NCI-H2081 treated with DMSO at 0.1 percent for 48 hours (cell line): ENCODE data around the gene NPAS3.

Experiments
- DNase-seq: peaks from one replicate; lab custom pipeline; 2025; lab: John Stamatoyannopoulos, UW

Gene NPAS3

DNA sequence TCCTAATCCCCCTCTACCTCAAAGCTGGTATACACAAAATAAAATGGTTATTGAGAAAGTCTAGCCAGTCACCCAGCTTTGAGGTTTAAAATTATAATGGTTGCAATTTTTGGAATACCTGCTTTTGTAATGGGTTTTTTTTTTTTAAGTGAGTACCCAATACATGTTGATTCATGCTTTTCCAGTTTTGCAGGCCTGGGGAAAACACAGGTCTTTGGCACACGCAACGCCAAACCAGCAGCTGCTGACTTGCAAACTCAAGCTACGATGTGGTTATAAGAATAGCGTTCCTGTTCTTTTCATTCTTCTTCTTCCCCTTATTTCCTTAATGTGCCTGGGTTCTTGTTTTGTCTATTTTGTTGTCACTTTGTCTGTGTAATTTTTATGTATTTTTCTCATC is 779.2 kb downstream of the NPAS3 start:
- DNase-seq: no peak

DNA sequence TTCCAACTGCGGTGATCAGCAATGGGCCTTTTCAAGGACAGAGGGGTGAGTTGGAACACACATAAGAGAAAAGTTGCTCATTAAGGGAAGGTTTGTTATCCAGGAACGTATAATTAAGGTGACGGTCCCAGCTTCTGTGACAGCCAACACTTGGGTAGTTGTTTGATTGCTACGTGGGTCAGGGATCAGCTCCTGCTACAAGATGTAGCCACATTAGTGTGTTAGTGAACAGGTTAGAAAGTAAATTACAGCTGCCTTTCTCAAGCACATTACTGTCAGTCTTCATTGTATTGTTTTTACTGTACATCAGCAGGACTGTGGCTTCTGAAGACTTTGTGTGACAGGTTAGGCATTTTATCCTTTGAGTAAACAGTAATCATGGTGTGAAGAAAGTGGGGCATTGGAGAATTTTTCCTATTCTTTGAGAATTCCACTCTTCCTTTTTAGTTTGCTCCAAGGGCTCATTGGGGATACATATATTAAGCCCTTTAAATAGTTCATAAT is 781.7 kb downstream of the NPAS3 start:
- DNase-seq: no peak

DNA sequence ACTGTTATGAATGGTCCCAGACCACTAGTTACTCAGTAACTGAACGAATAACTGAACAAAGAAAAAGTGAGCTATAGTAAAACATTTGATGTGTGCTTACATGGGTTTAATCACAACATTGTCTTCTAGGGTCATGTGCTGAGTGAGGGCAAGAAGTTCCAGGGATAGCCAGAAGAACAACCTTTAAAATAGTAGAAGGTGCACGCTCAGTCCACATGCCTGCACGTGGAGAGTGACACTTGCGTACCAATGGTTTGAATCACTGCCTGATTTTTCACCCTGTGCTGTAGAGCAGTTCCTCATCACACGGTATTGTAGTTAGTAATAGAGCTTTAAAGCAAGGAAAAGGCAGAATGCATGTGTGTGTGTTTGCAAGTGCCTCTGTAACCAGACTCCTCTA is 788.0 kb downstream of the NPAS3 start:
- no peak for DNase-seq

DNA sequence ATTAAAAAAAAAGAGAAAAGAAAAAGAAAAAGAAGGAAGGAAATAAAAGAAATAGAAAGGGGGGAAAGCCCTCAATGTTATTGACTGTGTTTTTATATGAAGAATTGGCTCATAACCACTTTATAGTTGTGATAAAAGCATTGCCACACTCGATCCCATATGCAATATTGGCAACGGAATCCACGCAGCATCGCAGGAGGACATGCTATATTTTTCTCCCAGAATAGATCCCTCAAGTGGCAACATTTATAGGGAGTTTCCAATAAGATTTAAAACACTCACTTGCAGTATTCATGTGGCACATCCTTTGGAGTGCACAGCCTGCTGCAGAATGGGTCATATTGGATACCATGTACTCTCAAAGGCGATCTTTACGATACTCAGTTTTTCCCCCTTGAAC is 788.9 kb downstream of the NPAS3 start:
- no peak for DNase-seq

DNA sequence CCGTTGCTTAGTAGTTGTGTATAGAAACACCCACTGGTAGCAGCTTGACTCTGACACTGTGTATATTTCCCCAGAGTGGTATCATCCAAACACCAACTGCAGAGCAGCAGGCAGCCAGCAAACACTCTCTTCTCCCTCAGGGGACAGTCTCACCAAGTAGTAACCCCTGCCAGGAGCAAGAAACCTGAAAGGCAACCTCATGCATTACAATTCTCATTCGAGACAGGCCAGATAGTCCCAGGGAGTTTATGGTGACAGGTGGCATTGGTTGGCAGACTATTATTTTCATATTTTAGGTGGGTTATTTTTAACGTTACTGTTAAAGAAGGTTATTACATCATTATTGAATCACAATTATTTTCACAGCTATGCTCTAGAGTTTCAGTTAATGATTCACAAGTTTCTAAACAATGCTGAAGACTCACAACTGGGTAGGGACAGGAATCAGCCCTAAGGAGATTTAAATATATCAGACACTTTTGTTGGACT is 789.4 kb downstream of the NPAS3 start:
- DNase-seq: no peak

DNA sequence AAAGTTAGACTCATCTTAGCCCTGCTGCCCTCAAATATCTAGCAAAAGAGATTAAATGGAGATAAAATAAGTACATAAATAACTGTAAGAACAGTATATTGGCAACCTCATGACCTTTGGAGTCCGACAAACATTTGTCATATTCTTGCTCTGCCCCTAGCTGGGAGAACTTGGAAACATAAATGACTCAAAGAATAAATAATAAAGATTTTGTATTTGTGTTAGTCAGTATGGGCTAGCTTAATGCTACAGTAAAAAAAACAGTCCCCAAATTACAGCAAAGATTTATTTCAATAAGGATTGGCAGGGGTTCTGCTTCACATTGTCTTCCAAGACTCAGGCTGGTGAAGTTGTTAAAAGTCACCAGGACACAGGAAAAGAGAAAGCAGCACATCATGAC is 791.5 kb downstream of the NPAS3 start:
- no peak for DNase-seq

DNA sequence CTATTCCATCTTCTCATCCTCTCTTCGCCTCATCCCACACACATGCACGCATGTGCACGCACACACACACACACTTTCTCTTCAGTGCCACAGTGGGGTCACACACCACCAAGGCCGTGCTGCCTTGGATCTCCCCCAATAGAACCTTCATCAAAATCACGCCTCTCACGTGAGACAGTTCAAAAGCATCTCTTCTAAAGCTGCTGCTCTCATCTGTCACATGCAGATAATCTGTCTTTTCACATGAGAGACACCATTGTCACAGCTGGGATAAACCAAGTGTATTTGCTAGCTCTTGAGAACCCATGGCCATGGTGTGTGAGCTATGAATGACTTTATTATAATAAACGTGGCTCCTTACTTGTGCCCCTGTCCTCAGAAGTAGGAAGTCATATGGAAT is 793.5 kb downstream of the NPAS3 start:
- no peak for DNase-seq

DNA sequence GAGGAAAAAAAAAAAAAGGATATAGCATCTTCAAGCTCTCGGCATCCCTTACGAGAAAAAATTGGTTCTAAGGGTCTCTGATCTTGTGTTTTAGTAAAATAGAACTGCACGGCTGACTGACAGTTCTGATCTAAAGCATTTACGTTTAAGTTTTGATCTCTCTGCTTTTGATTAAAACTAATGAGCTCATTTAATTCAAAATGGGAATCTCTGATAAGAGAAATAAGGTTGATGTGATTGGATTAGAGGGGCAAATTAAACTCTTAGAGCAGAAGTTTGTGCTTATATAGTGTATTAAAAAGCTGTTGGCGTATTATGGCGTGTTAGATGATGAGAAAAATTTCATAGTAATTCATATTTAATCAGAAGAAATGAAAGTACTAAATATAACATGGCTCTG is 794.6 kb downstream of the NPAS3 start:
- DNase-seq: no peak

DNA sequence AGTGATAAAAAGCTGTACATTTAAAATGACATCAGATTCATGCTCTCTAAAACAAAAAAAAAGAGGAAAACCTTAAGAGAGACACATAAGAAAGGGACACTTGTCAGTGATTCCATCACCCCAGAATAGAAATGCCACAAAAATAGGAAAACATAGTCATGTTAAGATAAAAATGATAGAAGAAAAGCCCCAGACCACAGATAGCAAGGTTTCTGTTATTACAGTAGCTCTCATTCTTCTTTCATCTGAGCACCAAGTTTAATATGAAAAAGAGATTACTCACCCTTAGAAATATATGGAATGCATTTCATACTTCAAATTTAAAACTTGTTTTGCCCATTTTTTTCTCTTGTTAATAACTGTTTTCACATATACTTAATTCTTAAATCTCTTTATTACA is 795.0 kb downstream of the NPAS3 start:
- no peak for DNase-seq

DNA sequence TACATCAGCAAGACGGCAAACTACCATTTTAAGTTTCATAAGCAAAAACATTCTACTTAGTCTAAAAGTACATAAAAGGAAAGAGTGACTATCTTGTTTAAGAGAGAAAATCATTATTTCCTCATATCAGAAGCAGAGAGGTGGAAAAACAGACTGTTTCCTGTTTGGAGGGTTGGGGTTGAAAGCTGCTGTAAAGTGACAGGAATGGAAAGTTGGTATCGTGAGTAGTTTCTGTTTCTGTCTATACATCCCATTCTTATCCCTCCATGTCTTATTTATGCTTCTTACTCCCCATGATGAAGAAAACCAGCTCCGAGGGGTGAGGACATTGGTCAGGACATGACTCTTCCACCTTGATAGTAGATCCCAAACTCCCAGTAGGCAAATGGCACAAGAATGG is 795.7 kb downstream of the NPAS3 start:
- no peak for DNase-seq

DNA sequence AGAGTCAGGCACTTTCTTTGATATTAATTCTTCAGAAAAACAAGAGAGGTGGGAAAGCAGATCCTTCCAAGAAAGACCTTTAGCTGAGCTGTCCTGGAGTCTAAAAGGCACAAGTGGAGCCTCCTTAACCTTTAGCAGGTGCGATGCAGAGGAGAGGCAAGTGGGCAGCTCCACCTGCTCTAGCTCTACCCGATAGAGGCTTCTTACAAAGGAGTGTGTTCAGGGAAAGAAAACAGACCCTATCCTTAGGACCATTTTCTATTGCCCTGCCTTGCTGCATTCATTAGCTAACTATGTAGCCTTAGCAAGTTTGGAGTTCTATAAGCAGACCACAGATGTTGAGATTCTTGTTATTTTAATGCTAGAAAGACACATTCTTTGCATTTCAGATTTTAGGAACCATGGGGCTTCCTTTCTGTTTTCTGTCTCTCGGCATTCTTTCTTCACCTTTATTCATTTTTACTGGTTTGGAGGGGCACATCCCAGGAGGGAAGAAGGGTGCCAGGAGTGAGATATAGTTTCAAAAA is 797.7 kb downstream of the NPAS3 start:
- no peak for DNase-seq

DNA sequence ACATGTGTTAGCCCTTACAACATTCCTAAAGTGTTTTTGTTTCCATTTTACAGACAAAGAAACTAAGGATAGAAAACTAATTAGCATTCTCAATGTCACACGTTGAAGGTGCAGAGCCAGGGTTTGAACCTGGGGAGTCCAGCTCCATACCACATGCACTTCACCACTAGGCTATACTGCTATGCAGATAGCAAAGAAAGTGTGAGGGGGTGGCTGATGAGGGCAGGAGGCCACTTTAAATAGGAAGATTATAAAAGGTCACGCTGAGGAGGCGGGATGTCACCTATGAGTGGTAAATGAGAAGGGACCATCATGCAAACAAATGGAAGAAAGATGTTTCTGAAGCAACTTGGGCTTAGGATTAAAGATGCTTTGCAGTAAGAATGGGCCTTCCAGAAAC is 798.3 kb downstream of the NPAS3 start:
- no peak for DNase-seq

DNA sequence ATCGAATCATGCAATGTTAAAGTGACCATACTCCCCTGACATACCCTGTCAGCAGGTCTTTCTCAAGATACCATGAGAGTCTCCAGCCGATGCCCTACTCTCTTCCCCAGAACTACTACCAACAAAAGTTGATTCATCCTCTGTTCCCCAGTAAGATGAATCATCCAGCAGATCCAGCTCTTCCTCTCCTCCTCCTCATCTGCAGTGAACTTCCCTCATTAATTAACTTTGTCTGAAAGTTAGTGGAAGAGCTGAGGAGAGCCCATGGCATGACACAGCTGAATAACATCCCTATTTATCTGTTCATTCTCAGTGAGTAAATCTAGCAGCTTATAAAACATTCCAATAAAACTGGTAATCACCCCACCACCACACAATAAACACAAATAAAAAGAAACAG is 798.8 kb downstream of the NPAS3 start:
- no peak for DNase-seq

DNA sequence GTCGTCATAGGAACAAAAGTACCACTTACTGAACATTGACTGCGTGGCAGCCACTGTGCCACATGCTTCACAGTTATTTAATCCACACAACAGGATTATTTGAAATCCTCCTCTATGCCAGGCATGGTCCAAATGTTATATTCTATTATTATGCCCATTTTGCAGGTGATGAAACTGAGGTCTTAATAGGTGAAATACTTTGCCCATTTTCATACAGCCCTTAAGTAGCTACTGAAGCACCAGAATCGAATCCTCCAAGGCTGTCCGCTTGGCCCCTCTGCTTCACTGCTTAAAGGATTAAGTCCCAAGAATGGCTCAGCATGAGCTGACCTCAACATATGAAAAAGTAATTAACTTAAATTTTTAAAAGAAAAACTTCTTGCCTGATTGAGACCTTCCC is 799.4 kb downstream of the NPAS3 start:
- no peak for DNase-seq

DNA sequence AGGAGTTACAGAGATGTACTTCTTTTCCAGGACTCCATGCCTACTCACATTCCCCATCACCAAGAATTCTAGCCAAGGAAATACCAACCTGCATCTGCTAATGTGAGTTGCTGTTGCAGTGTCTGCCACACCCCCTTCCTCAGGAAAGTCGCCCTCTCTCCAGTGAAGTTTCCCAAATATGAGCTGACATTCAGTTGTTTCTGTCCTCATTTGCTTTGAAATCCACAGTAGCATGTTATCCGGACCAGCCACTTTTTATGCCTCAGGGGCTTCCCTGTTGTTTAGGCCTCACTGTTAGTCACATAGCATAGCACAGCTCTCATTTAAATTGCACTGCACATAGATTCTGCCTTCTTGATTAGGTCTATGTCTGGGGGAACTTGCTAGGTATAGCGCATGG is 799.8 kb downstream of the NPAS3 start:
- DNase-seq: no peak

DNA sequence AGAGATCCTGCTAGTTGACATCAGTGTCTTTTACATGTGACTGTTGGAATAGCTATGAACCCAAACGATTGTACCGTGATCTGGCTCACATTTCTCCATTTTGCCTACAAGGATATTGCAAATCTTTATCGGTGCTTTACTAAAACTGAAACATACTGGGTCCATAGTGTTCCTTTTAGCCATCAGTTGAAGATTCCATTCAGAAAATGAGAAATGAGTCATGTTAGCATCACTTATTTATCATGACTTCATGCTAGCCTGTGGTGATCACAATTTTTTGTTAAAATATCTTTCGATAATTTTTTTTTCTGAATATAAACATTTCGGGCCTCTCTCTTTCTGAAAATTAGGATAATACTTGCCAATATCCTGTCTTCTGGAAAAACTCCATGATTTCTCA is 801.9 kb downstream of the NPAS3 start:
- no peak for DNase-seq

DNA sequence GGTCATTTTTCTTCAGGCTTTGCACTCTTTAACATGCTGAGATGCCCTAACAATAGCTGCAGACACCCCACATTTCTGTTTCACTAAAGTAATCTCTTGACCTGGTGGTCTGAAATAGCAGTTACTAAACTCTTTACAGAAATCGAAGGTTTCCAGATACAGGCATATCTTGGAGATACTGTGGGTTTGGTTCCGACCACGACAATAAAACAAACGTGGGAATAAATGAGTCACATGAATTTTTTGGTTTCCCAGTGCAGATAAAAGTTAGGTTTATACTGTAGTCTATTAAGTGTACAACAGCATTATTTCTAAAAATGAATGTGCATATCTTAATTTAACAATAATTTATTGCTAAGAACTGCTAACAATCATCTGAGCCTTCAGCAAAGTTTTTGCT is 803.5 kb downstream of the NPAS3 start:
- no peak for DNase-seq

DNA sequence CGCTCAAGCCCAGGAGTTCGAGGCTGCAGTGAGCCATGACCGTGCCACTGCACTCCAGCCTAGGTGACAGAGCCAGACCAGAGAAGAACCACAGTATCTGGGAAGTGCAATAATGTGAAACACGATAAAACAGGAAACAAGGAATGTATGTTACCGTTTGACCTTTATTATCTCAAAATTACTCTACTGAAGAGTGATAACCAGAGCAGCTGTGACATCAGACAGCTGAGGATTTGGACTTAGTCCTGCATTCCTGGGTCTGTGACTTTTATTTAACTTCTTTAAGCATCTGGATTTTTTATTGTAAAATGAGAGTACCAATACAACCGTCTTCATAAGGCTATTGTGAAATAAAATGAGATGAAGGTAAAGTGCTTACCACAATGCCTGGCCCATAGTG is 806.5 kb downstream of the NPAS3 start:
- no peak for DNase-seq

DNA sequence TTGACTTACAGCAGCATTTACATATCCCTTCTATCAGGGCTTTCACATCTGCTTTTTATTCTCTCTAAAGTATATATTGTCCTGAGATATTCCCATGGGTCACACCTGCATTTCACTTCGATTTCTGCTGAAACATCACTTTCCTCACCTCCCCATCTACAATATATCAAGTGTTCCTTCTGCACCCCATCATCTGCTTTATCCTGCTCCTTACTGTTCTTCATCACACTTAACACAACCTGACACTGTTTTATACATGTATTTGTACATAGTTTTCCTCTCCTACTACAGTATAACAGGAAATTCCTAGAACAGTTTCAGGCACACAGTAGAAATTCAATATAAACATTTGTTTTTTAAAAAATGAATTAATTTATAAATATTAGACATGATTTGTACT is 809.1 kb downstream of the NPAS3 start:
- DNase-seq: no peak

DNA sequence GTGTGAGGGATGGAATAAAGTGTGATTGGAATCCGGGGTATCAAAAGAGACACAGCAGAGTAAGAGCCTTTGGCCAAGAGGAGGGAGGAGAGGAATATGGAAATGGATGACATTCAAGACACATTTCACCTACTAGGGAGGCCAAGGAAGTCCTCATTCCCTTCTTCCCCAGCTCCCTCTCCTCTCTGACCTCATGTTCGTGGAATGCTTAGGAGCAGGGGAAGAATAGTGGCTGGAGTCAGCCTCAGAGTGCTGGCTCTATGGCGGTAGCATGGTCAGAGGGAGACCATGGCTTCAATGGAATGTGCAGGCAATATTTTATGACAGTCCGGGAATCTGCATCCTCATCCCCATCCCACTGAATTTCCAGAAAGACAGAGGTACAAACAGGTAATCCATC is 815.6 kb downstream of the NPAS3 start:
- DNase-seq: no peak

DNA sequence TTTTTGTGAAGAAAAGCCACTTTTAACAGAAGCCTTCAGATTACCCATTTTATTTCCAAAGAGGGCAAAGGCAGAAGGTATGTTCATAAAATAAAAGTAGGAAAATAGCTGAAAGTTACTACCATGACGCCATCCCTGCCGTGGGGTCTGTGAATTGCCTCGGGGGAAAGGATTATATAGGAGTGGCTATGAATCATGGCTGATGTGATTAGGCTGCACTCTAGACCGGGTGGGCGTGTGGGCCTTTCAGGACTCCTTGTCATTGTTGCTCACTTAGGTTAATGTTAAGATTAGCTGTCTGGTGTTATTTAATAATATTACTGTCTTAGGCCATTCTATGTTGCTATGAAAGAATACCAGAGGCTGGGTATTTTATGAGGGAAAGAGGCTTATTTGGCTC is 816.7 kb downstream of the NPAS3 start:
- no peak for DNase-seq

DNA sequence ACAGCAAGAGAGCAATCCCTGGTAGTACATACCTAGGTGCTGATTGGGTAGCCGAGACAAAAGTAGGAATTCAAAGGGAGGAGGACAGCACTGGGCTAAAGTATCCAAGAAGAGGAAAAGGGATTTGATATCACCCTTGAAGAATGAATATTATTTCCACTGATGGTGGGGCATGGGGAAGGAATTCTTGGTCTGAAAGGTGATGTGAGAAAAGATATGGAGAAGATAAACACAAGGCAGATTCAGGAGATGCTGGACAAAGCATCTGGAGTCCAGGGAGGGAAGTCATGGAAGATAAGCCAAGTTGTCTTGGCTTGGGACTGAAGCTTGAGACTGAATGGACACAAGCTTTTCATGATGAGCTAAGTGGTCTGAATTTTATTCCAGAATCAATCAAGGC is 818.2 kb downstream of the NPAS3 start:
- DNase-seq: no peak

DNA sequence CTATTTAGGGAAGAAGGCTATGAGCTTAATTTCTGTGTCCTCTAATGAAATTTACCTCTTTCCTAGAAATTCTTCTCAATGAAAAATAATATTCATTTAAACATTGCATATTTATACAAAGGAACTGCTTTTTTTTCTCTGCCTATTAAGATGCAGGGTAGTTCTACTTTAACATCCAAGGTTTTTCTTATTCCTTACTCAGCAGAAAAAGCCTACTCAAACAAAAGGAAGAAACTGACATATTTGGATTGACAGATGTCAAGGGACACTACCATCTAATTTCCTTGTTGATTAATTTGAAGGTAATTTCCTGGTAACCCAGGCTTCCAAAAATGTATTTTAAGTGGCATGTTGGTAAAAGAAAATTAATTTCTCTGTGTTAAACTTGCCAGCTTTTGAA is 819.9 kb downstream of the NPAS3 start:
- no peak for DNase-seq

DNA sequence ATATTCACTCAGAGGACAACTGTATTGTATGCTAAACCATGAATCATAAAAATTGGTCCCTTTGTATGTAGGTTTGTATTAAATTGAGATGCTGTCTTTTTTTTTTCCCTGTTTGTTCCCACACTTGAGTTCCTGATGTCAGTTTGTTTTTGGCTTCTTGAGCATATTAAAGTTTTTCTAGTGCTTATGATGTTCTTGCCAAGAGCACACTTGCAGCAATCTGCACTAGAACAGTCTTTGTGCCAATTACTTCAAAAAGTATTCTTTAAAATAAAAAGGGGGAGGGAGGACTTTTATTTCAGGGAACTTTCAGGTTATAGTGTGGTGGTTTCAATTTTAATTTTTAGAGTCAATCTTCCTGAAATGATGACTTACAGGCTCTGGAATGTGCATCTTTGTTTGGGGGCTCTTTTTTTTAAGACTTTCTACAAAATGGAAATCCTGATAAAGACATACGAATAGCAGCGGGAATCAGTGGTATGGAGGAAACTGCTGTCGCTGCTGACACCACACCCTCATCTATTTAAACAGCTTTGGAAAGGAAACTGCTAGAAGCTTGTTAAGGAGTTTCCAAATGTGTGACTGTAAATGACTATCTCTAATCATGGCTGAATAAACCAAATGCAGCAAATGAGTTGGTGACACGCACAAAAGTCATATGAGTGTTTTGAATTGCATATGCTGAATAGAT is 823.6 kb downstream of the NPAS3 start:
- no peak for DNase-seq
